Thyroid gland (tissue), 4 donors: ENCODE measurements around the gene ST6GALNAC5. TPM values are rescaled to one million over a fixed set of nuclear protein-coding genes. Genes with fewer than 3 reads are reported as not detected.

Source experiments
- DNase-seq, 2 donors: peaks; one replicate each; pipeline ENCODE4 v3.0.0-alpha.2; 2019
- H3K27ac ChIP-seq, 3 donors: fragments of 200-600 bp; sonication (generic); 1 replicate in 2 of 3; 2 replicates in 1 of 3; pipeline ENCODE4 v1.5.1; 2016 to 2019; ENCODE audit warnings: mild to moderate bottlenecking in 1 of 3, moderate library complexity in 1 of 3
- H3K27me3 ChIP-seq: fragments of 200-600 bp; sonication (generic); one replicate; pipeline ENCODE4 v1.5.1; 2019
- H3K36me3 ChIP-seq, 2 donors: fragments of 200-600 bp; sonication (generic); one replicate each; pipeline ENCODE4 v1.5.1; 2016 to 2019
- H3K4me1 ChIP-seq, 2 donors: fragments of 200-600 bp; sonication (generic); one replicate each; pipeline ENCODE4 v1.5.1; 2017 to 2019
- H3K4me3 ChIP-seq, 3 donors: fragments of 200-600 bp; sonication (generic); replicated peaks in 1 of 3; 1 replicate in 2 of 3; 2 replicates in 1 of 3; pipeline ENCODE4 v1.5.1; 2016; ENCODE audit warnings: mild to moderate bottlenecking in 1 of 3
- H3K9me3 ChIP-seq: fragments of 200-600 bp; sonication (generic); one replicate; pipeline ENCODE4 v1.5.1; 2017
- CTCF ChIP-seq, 6 experiments: fragments of 200-600 bp in 3 of 6; fragments of 450-650 bp in 3 of 6; sonication (generic) in 3 of 6; IDR thresholded peaks; one replicate each; pipeline ENCODE4 v1.5.1; 2016 to 2019; ENCODE audit warnings: antibody characterized with exemption in 6 of 6, mild to moderate bottlenecking in 2 of 6, inconsistent platforms in 1 of 6, moderate library complexity in 1 of 6
- POLR2A ChIP-seq, 2 donors: fragments of 450-650 bp; IDR thresholded peaks; one replicate each; pipeline ENCODE4 v1.6.1; 2017; ENCODE audit warnings: antibody characterized with exemption in 2 of 2, mild to moderate bottlenecking in 2 of 2, moderate library complexity in 1 of 2
- WGBS, 2 donors: methylation state at CpG; one replicate each; pipeline ENCODE4 v1.1.5; 2017; 5-methylcytosine and 5-hydroxymethylcytosine counted together
- intact Hi-C: fragments of 100-400 bp; cut with DNase I; formaldehyde crosslinking; loops from one replicate; pipeline ENCODE4 v1.15.1; 2023
- total RNA-seq, 4 donors: library from RNA; depleted of rRNA; stranded (reverse); fragments of >200 nt; gene quantifications; one replicate each; pipeline ENCODE4 v1.2.3, GENCODE V29; 2016

The ST6GALNAC5 gene
- total RNA-seq, 4 donors from 2014 or later: 0.83 to 3.0 TPM; not detected in 2

- no peak for DNase-seq
- TF ChIP-seq POLR2A (IDR thresholded peaks at IDR 0.05) (no peak), CTCF (IDR thresholded peaks at IDR 0.05) (no peak)
- H3K9me3 ChIP-seq: no peaks in the 10 kb centered on the region
- H3K36me3 ChIP-seq: no peaks in the 10 kb centered on the region
- 86% methylated on average over 3 of the region's 3 CpGs for WGBS, 2 donors
- no peak overlapping the region for H3K4me3 ChIP-seq
- H3K4me1 ChIP-seq: no peaks in the 10 kb centered on the region
- H3K27ac ChIP-seq: no peak overlapping the region
- intact Hi-C loops: no loop called here
- H3K27me3 ChIP-seq: no peaks in the 10 kb centered on the region
Observed at GRCh38 chr1:77040826-77041225, 173.5 kb downstream of the ST6GALNAC5 start.

- intact Hi-C loops: no loop called here
- H3K4me3 ChIP-seq: no peak overlapping the region
- H3K27me3 ChIP-seq: no peaks in the 10 kb centered on the region
- H3K27ac ChIP-seq: no peak overlapping the region
- WGBS, 2 donors: 93 to 95% methylated on average over 20 of the region's 20 CpGs
- H3K36me3 ChIP-seq: no peaks in the 10 kb centered on the region
- no peak for DNase-seq
- TF ChIP-seq POLR2A (IDR thresholded peaks at IDR 0.05) (no peak), CTCF (IDR thresholded peaks at IDR 0.05) (no peak)
- H3K4me1 ChIP-seq: no peaks in the 10 kb centered on the region
- H3K9me3 ChIP-seq: no peaks in the 10 kb centered on the region
Observed at GRCh38 chr1:77044133-77044849, 177.0 kb downstream of the ST6GALNAC5 start.

GRCh38 chr1:77047575-77047974 lies 180.3 kb downstream of the ST6GALNAC5 start:
- Histone ChIP-seq H3K4me1 (no peaks in the 10 kb centered on the region), H3K36me3 (no peaks in the 10 kb centered on the region), H3K9me3 (no peaks in the 10 kb centered on the region), H3K27ac (no peak overlapping the region), H3K4me3 (no peak overlapping the region), H3K27me3 (no peaks in the 10 kb centered on the region)
- 94 to 98% methylated on average over 1 of the region's 1 CpG for WGBS, 2 donors
- no peak for DNase-seq
- intact Hi-C loops: no loop called here
- TF ChIP-seq POLR2A (IDR thresholded peaks at IDR 0.05) (no peak), CTCF (IDR thresholded peaks at IDR 0.05) (no peak)

GRCh38 chr1:77047978-77048614 lies 180.8 kb downstream of the ST6GALNAC5 start:
- Histone ChIP-seq H3K27me3 (no peaks in the 10 kb centered on the region), H3K4me3 (no peak overlapping the region), H3K36me3 (no peaks in the 10 kb centered on the region), H3K27ac (no peak overlapping the region), H3K4me1 (no peaks in the 10 kb centered on the region), H3K9me3 (no peaks in the 10 kb centered on the region)
- intact Hi-C loops: no loop called here
- no peak for TF ChIP-seq CTCF (IDR thresholded peaks at IDR 0.05)
- TF ChIP-seq POLR2A (IDR thresholded peaks at IDR 0.05): no peak
- WGBS, 2 donors: 59 to 70% methylated on average over 3 of the region's 3 CpGs
- DNase-seq: no peak

GRCh38 chr1:77048615-77049005 lies 181.3 kb downstream of the ST6GALNAC5 start:
- Histone ChIP-seq H3K4me3 (no peak overlapping the region), H3K4me1 (no peaks in the 10 kb centered on the region), H3K9me3 (no peaks in the 10 kb centered on the region), H3K27ac (no peak overlapping the region), H3K36me3 (no peaks in the 10 kb centered on the region), H3K27me3 (no peaks in the 10 kb centered on the region)
- intact Hi-C loops: no loop called here
- WGBS, 2 donors: 44 to 61% methylated on average over 1 of the region's 1 CpG
- no peak for TF ChIP-seq CTCF (IDR thresholded peaks at IDR 0.05)
- DNase-seq: no peak
